ENCODE measurements around the gene KPNA3. TPM values are rescaled to one million over a fixed set of nuclear protein-coding genes. Genes with fewer than 3 reads are reported as not detected.

Gene KPNA3
- total RNA-seq, 1 experiment from 2014 or later: 49.7 TPM

DNA sequence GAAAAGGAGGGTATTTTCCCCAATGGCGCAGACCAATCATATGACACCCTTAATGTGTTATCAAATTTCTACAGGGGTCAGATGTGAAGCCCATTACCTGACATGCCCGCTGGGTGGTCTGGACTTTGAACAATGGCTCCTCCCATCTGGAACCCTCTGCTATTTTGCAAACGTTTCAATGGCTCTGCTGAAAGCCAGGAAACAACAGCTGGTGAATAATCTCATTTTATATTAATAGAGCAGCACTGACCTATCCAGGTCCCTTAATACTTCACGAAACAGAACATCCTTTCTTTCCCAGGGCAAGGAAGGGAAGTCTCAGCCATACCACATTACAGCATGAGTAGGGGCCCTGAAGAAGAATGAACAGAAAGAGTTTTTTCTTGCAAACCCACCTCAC, 20.3 kb upstream of the KPNA3 start:
- no peak overlapping the region for H3K23ac ChIP-seq (ENCODE audit: insufficient read length, low read depth, low read length)
- no peaks in the 10 kb centered on the region for H3K4me1 ChIP-seq (ENCODE audit: insufficient read depth, low read length)
- no peak overlapping the region for H4K8ac ChIP-seq (replicated peaks; ENCODE audit: insufficient read length, low read depth, low read length)
- TF ChIP-seq, protein P1, sequence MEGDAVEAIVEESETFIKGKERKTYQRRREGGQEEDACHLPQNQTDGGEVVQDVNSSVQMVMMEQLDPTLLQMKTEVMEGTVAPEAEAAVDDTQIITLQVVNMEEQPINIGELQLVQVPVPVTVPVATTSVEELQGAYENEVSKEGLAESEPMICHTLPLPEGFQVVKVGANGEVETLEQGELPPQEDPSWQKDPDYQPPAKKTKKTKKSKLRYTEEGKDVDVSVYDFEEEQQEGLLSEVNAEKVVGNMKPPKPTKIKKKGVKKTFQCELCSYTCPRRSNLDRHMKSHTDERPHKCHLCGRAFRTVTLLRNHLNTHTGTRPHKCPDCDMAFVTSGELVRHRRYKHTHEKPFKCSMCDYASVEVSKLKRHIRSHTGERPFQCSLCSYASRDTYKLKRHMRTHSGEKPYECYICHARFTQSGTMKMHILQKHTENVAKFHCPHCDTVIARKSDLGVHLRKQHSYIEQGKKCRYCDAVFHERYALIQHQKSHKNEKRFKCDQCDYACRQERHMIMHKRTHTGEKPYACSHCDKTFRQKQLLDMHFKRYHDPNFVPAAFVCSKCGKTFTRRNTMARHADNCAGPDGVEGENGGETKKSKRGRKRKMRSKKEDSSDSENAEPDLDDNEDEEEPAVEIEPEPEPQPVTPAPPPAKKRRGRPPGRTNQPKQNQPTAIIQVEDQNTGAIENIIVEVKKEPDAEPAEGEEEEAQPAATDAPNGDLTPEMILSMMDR (conservative IDR thresholded peaks at IDR 0.05): no peak
- no peak overlapping the region for H2BK5ac ChIP-seq (ENCODE audit: insufficient read length, low read length)
- H3K27me3 Mint-ChIP-seq (ENCODE audit: low read depth): no peaks in the 10 kb centered on the region
- no peaks in the 10 kb centered on the region for H3K36me3 Mint-ChIP-seq (ENCODE audit: insufficient read depth in 1 of 3, low read depth in 3 of 3)
- H3K9me3 ChIP-seq (ENCODE audit: control insufficient read depth, low read depth, low read length): no peaks in the 10 kb centered on the region
- no peak overlapping the region for H4K91ac ChIP-seq (ENCODE audit: insufficient read length, low read depth, low read length)
- no peaks in the 10 kb centered on the region for H3K27me3 ChIP-seq (ENCODE audit: insufficient read depth, low read length)
- no peak overlapping the region for H2AK5ac ChIP-seq (ENCODE audit: insufficient read length, low read length)
- H3K79me1 ChIP-seq (ENCODE audit: insufficient read depth, low read depth, low read length, poor library complexity, severe bottlenecking): no peaks in the 10 kb centered on the region
- no peak overlapping the region for H3K4me3 Mint-ChIP-seq
- no peak for DNase-seq
- no peak overlapping the region for H3K14ac ChIP-seq (ENCODE audit: insufficient read depth, low read length)
- H3K18ac ChIP-seq (ENCODE audit: insufficient read length, low read depth, low read length): no peak overlapping the region
- peaks cover 3 to 5% of the 10 kb centered on the region in 2 experiments for H3K4me1 Mint-ChIP-seq
- no peak overlapping the region for H3K56ac ChIP-seq (ENCODE audit: insufficient read length, low read depth, low read length)
- no peaks in the 10 kb centered on the region for H3K9me3 Mint-ChIP-seq
- H3T11ph ChIP-seq (ENCODE audit: low read length): no peak overlapping the region
- no peak overlapping the region for H2BK120ac ChIP-seq (ENCODE audit: low read depth, low read length, poor library complexity, severe bottlenecking)
- H3K27ac Mint-ChIP-seq: no peak overlapping the region
- H3K4ac ChIP-seq (ENCODE audit: low read depth, low read length): no peak overlapping the region
- H2BK20ac ChIP-seq (ENCODE audit: low read depth, low read length, poor library complexity, severe bottlenecking): no peak overlapping the region
- no peak overlapping the region for H2BK15ac ChIP-seq (ENCODE audit: low read depth, low read length)
- H4K5ac ChIP-seq (ENCODE audit: insufficient read length, low read depth, low read length): no peak overlapping the region
- no peak overlapping the region for H2AFZ ChIP-seq (ENCODE audit: low read length)
- WGBS (ENCODE audit: extremely low coverage, insufficient read length, low lambda C conversion rate): no CpG with 5 or more reads among the region's 4 CpGs
- no peak overlapping the region for H3K4me2 ChIP-seq (ENCODE audit: insufficient read depth, insufficient read length, low read length)
- H2BK12ac ChIP-seq (ENCODE audit: insufficient read length, low read depth, low read length): no peak overlapping the region
- H3K27ac ChIP-seq (ENCODE audit: insufficient read length, low read depth, low read length): no peak overlapping the region
- H3K9ac ChIP-seq (ENCODE audit: extremely low read depth, insufficient read length, low read length): no peak overlapping the region
- H3K23me2 ChIP-seq (ENCODE audit: insufficient read length, low read depth, low read length, poor library complexity, severe bottlenecking): no peaks in the 10 kb centered on the region
- H3K79me2 ChIP-seq (ENCODE audit: insufficient read depth, low read length): no peaks in the 10 kb centered on the region
- H4K20me1 ChIP-seq (ENCODE audit: control insufficient read depth, insufficient read depth, insufficient read length): no peaks in the 10 kb centered on the region
